GM19035 (cell line): ENCODE data around the gene CTNNA3.
A peak's percentile ranks its signal among the peaks of the same experiment; 100 is the strongest.
"Not testable (repeated sequence)": the region's sequence is repeated elsewhere in the genome, so short reads cannot be mapped to it uniquely, and the experiment has no call there.

Source experiments
- ATAC-seq: cut with Tn5 transposase; IDR thresholded peaks from one replicate; pipeline ENCODE4 v1.9.1; 2021; ENCODE audit not compliant: unreplicated experiment

CTNNA3 gene

GRCh38 chr10:67696029-67696428 is at the start of gene CTNNA3:
TSS of gene CTNNA3 (minus strand) at chr10:67696195.
- no peak for ATAC-seq

GRCh38 chr10:67735430-67735829 is 39.4 kb upstream of the CTNNA3 start:
- ATAC-seq, result no peak

DNA sequence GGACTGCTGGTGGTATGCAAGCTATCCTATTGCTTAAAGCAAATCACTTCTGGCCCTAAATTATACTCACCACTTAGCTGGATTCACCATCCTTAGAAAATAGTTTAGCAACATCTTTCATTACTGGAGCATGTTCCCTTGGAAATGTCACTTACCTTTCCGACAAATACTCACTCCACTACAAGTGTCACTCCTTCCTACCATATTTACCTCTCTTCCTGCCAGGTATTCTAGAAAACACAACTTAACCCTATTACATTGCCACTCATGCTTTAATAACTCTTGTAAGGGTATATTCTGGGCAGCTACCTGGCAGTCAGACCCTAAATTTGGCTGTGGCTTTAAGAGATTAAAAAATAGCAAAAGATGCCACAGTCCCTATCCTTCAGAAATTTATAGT is 37.5 kb upstream of the CTNNA3 start:
- ATAC-seq, result no peak

DNA sequence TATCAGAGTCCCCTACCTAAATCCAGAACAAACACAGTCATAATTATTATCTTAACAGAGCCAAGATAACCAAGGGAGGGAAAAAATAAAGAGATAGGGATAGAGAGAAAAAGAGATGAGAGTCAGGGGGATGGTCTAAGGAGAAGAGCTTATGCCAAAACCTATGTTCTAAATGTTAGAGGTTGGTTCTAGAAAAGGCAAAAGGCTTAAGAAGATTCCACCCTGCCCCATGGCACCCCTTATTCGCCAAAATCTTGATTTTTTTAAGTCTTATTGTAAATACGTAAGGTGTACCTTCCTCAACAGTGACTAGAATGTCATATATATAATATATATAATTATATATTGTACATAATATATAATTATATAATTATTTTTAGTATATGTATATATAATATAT is 29.6 kb upstream of the CTNNA3 start:
- no peak for ATAC-seq

- no peak for ATAC-seq
Measured at GRCh38 chr10:67723601-67724000, 27.6 kb upstream of the CTNNA3 start.

- peak; percentile 74 for ATAC-seq
Measured at GRCh38 chr10:67722113-67722512, 26.1 kb upstream of the CTNNA3 start.

- ATAC-seq, result not testable (repeated sequence)
Measured at GRCh38 chr10:67716455-67716854, 20.5 kb upstream of the CTNNA3 start.

GRCh38 chr10:67705921-67706320 is 9.9 kb upstream of the CTNNA3 start:
- no peak for ATAC-seq

DNA sequence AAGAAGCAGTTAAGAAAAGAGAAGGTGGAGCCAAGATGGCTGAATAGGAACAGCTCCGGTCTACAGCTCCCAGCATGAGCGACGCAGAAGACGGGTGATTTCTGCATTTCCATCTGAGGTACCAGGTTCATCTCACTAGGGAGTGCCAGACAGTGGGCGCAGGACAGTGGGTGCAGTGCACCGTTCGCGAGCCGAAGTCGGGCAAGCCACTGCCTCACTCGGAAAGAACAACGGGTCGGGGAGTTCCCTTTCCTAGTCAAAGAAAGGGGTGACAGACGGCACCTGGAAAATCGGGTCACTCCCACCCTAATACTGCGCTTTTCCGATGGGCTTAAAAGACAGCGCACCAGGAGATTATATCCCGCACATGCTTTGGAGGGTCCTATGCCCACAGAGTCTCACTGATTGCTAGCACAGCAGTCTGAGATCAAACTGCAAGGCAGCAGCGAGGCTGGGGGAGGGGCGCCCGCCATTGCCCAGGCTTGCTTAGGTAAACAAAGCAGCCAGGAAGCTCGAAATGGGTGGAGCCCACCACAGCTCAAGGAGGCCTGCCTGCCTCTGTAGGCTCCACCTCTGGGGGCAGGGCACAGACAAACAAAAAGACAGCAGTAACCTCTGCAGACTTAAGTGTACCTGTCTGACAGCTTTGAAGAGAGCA is 3.7 kb upstream of the CTNNA3 start:
- ATAC-seq, result not testable (repeated sequence)

DNA sequence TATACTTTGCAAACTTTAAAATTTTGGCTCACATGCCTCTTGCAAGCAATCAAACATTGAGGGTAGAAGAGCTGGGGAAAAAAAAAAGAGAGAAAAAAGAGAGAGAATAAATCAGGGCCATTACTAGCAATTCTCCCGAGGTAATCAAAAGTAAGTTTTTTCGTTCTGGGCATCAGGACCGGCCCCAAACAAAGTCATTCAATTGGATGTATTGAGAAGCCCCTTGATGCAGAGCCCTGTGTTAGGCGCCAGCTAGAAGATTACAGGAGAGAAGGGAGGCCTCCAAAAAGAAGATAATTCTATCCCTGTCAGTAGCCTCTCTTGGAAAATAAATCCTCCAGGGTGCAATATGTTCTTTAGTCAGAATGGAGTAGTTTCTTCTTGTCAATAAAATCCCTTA is 2.2 kb upstream of the CTNNA3 start:
- ATAC-seq, result no peak

- ATAC-seq, result peak; percentile 92
Measured at GRCh38 chr10:67697724-67698131, 1.7 kb upstream of the CTNNA3 start.

GRCh38 chr10:67696679-67697078 is 684 bp upstream of the CTNNA3 start:
- no peak for ATAC-seq

DNA sequence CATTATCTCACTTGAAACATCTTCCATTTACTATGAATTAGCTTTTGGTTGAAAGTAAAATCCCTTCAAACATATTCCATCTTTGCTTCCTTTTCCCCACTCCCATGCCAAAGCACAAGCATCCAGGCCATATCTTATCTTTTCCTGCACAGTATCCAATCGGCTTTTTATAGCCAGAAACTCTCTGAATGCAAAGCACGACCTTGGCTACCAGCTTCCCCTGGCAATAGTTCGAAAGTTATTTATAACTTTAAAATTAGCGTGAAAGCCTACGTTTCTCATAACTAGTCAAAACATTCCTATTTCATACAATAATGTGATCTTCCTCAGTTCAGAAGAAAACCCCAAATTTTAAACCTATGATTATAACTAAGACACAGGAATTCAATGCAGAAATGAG is 440 bp downstream of the CTNNA3 start:
- ATAC-seq, result no peak

DNA sequence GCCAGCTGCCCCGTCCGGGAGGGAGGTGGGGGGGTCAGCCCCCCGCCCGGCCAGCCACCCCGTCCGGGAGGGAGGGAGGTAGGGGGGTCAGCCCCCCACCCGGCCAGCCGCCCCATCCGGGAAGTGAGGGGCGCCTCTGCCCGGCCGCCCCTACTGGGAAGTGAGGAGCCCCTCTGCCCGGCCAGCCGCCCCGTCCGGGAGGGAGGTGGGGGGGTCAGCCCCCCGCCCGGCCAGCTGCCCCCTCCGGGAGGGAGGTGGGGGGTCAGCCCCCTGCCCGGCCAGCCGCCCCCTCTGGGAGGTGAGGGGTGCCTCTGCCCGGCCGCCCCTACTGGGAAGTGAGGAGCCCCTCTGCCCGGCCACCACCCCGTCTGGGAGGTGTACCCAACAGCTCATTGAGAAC is 4.1 kb downstream of the CTNNA3 start:
- not testable (repeated sequence) for ATAC-seq

GRCh38 chr10:67690540-67690939 is 5.5 kb downstream of the CTNNA3 start:
- not testable (repeated sequence) for ATAC-seq

- not testable (repeated sequence) for ATAC-seq
Measured at GRCh38 chr10:67684140-67684539, 11.9 kb downstream of the CTNNA3 start.

DNA sequence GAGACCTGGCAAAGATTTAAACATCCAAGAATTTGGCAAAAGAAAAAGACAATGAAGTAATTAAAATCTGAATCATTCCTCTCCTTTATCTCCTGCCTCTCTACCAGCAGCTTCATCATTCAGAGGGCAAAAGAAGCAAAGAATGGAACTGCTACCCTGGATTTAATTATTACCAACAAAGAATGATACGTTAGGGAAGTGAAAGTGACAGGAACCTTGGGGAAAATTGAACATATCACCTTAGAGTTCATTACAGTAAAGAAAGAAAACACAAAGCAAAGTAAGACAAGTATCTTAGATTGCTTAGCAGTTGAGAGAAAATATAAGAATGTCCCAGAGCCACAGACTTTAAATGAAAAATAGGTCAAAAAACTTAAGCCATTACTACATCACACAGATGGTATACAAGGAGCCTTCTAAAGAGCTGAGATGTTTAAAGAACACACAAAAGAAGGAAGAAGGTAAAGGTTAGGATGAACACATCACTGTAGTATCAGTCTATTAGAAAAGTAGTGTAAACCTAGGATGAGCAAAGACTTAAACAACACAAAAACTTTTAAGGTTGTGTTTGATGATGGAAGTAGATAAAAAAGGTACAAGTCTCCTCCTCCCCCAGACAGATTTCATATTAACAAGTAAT is 17.5 kb downstream of the CTNNA3 start:
- no peak for ATAC-seq

DNA sequence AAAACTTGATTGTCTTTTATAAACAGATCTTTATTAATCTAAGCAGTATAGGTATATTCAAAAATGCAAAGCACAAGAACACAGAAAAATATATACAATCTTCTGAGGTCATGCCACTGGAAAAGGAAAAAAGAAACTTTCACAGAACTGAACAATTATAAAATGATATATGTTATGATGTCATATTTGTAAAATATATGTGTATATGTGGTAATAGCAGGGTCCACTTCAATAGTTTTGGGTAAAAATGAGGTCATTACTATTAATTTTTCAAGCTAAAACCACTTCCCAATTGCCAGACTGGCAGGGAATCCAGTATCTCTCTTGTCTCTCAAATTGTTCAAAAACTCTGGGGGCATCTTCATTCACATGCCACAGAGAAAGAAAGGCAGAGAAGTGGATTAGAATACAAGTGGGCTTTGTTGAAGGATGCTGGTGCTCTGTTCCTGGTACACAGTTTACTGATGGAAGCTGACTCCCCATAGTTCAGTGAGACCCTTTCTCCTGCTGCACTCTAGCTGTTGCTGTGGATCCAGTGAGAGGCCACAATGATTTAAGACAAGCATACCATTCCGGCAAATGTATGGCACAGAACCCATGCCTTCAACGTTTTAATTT is 19.7 kb downstream of the CTNNA3 start:
- no peak for ATAC-seq

- ATAC-seq, result no peak
Measured at GRCh38 chr10:67670401-67670800, 25.6 kb downstream of the CTNNA3 start.

GRCh38 chr10:67669978-67670377 is 26.0 kb downstream of the CTNNA3 start:
- ATAC-seq, result no peak

DNA sequence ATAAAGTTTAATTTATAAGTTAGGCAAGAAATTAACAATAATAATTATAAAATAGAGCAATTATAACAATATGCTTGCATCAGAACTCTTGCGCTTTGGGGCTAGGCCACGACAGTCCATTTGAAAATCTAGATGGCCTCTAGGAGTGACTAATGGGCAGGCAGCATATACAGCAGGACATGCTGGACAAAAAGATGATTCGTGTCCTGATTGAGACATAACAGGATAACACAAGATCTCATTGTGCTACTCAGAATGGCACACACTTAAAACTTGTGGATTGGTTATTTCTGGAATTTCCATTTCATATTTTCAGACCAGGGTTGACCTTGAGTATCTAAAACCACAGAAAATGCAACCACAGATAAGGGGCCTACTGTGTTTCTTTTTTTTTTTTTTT is 27.5 kb downstream of the CTNNA3 start:
- no peak for ATAC-seq

DNA sequence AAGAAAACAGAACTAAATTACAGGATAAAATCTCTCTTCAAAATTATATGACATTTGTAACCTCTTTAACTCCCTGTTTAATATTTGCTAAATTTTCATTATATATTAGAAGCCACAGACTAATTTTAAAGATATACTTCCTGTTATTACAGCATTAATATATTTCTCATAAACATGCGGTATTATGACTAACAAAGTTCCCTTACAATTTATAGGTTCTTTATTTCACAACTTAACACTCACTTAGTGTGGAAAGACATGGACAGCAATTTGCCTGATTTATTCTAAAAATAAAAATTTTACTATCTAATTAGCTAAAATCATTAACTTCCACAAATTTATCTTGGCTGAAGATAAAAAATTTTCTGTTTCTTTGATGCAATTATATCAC is 29.0 kb downstream of the CTNNA3 start:
- no peak for ATAC-seq
